H1 (cell line): ENCODE results near the gene SSTR5. TPM values are rescaled to one million over a fixed set of nuclear protein-coding genes. Genes with fewer than 3 reads are reported as not detected.

Source experiments
- CTCF ChIA-PET: fragments of 300-600 bp; sonication (Branson Sonifier 250); formaldehyde crosslinking; loops from one replicate; lab custom pipeline; 2021; ENCODE audit not compliant: partially characterized antibody; lab: Charles Lee
- POLR2A ChIA-PET: fragments of 300-600 bp; sonication (Branson Sonifier 250); formaldehyde crosslinking; loops from one replicate; lab custom pipeline; 2021; ENCODE audit warnings: inconsistent platforms; ENCODE audit not compliant: partially characterized antibody; lab: Charles Lee
- DNase-seq, 2 experiments: peaks; one replicate each; pipeline versions ENCODE4 v3.0.0 to v3.0.0-alpha.2; 2010 to 2022; ENCODE audit warnings: low spot score in 2 of 2, low read depth in 1 of 2, mixed read lengths in 1 of 2
- FAIRE-seq: peaks from 2 replicates; lab custom pipeline; 2011; peaks lifted over from hg19 to GRCh38; lab: Jason Lieb, UNC
- H2AFZ ChIP-seq: 2 replicates; pipeline ENCODE4 v1.8.1; 2012; ENCODE audit warnings: low read length, inconsistent platforms
- H2AK5ac ChIP-seq: 2 replicates; pipeline ENCODE4 v1.6.1; 2013; ENCODE audit warnings: low read depth, low read length
- H2BK120ac ChIP-seq: replicated peaks from 2 replicates; pipeline ENCODE3; 2013; ENCODE audit warnings: low read depth, low read length, inconsistent platforms
- H2BK12ac ChIP-seq: 2 replicates; pipeline ENCODE4 v1.6.1; 2013; ENCODE audit warnings: low read depth, low read length
- H2BK15ac ChIP-seq: 2 replicates; pipeline ENCODE4 v1.6.1; 2013; ENCODE audit warnings: low read length
- H2BK20ac ChIP-seq: 2 replicates; pipeline ENCODE4 v1.6.1; 2013; ENCODE audit warnings: low read length
- H2BK5ac ChIP-seq: 2 replicates; pipeline ENCODE4 v1.6.1; 2013; ENCODE audit warnings: low read depth, low read length
- H3K14ac ChIP-seq: 2 replicates; pipeline ENCODE4 v1.6.1; 2013; ENCODE audit warnings: inconsistent platforms; ENCODE audit not compliant: insufficient read length
- H3K18ac ChIP-seq: 2 replicates; pipeline ENCODE4 v1.6.1; 2013; ENCODE audit warnings: low read length; ENCODE audit errors: extremely low read depth
- H3K23ac ChIP-seq: 2 replicates; pipeline ENCODE4 v1.6.1; 2013; ENCODE audit warnings: inconsistent platforms; ENCODE audit not compliant: insufficient read length
- H3K23me2 ChIP-seq: 2 replicates; pipeline ENCODE4 v1.6.1; 2013; ENCODE audit warnings: low read depth, low read length
- H3K27ac ChIP-seq: 2 replicates; pipeline ENCODE4 v1.6.1; 2011; ENCODE audit warnings: low read depth, low read length, inconsistent platforms
- H3K27me3 ChIP-seq, 4 experiments: replicated peaks in 1 of 4; 1 replicate in 1 of 4; 2 replicates in 3 of 4; pipeline versions ENCODE4 v1.6.1 to v1.8.1; 2011 to 2013; ENCODE audit warnings: low read length in 3 of 4, mild to moderate bottlenecking in 3 of 4, inconsistent platforms in 2 of 4, mixed read lengths in 2 of 4, moderate library complexity in 1 of 4; ENCODE audit not compliant: control insufficient read depth in 3 of 4, insufficient read depth in 3 of 4; ENCODE audit errors: extremely low read depth in 1 of 4
- H3K36me3 ChIP-seq, 4 experiments: 2 replicates each; pipeline versions ENCODE4 v1.6.1 to v1.8.1; 2011 to 2013; ENCODE audit warnings: mild to moderate bottlenecking in 4 of 4, low read length in 3 of 4, moderate library complexity in 2 of 4, control low read depth in 1 of 4, inconsistent platforms in 1 of 4; ENCODE audit not compliant: insufficient read depth in 4 of 4, control insufficient read depth in 2 of 4
- H3K4ac ChIP-seq: replicated peaks from 2 replicates; pipeline ENCODE3; 2013; ENCODE audit warnings: low read length, low read depth, mixed read lengths, inconsistent platforms; ENCODE audit not compliant: insufficient read length
- H3K4me1 ChIP-seq, 4 experiments: replicated peaks in 1 of 4; 1 replicate in 1 of 4; 2 replicates in 3 of 4; pipeline versions ENCODE4 v1.6.1 to v1.8.1; 2011 to 2013; ENCODE audit warnings: low read length in 3 of 4, inconsistent platforms in 2 of 4, mixed read lengths in 1 of 4; ENCODE audit not compliant: insufficient read depth in 4 of 4, control insufficient read depth in 3 of 4
- H3K4me2 ChIP-seq, 2 experiments: 2 replicates each; pipeline versions ENCODE4 v1.6.1 to v1.8.1; 2011 to 2013; ENCODE audit warnings: low read depth in 2 of 2, low read length in 2 of 2, control low read depth in 1 of 2, inconsistent platforms in 1 of 2, mild to moderate bottlenecking in 1 of 2; ENCODE audit not compliant: insufficient read depth in 1 of 2
- H3K4me3 ChIP-seq, 4 experiments: fragments of 200-600, 300-600 bp in 1 of 4; sonication (generic), shearing (Covaris generic), sonication (Bioruptor Twin) in 1 of 4; 2 replicates each; pipeline versions ENCODE4 v1.5.1 to v1.8.1; 2011 to 2016; ENCODE audit warnings: low read length in 4 of 4, low read depth in 3 of 4, control low read depth in 2 of 4, inconsistent platforms in 2 of 4, mild to moderate bottlenecking in 2 of 4, mixed read lengths in 1 of 4, moderate library complexity in 1 of 4; ENCODE audit not compliant: insufficient read depth in 2 of 4; ENCODE audit errors: extremely low read depth in 1 of 4
- H3K56ac ChIP-seq: replicated peaks from 2 replicates; pipeline ENCODE3; 2013; ENCODE audit warnings: low read depth, mild to moderate bottlenecking, mixed read lengths, low read length, inconsistent platforms; ENCODE audit not compliant: insufficient read length
- H3K79me1 ChIP-seq: 2 replicates; pipeline ENCODE4 v1.6.1; 2013; ENCODE audit warnings: low read depth, low read length, control low read depth
- H3K79me2 ChIP-seq, 2 experiments: 2 replicates each; pipeline versions ENCODE4 v1.6.1 to v1.8.1; 2012 to 2013; ENCODE audit warnings: low read length in 2 of 2, mild to moderate bottlenecking in 2 of 2, inconsistent platforms in 1 of 2; ENCODE audit not compliant: insufficient read depth in 2 of 2, control insufficient read depth in 1 of 2
- H3K9ac ChIP-seq, 4 experiments: replicated peaks in 1 of 4; 1 replicate in 1 of 4; 2 replicates in 3 of 4; pipeline versions ENCODE4 v1.6.1 to v1.8.1; 2011 to 2013; ENCODE audit warnings: low read depth in 3 of 4, low read length in 3 of 4, control low read depth in 2 of 4, mild to moderate bottlenecking in 2 of 4, moderate library complexity in 2 of 4, inconsistent platforms in 1 of 4; ENCODE audit errors: extremely low read depth in 1 of 4
- H3K9me3 ChIP-seq, 2 experiments: 2 replicates each; pipeline versions ENCODE4 v1.6.1 to v1.8.1; 2012 to 2013; ENCODE audit warnings: mild to moderate bottlenecking in 2 of 2, moderate library complexity in 2 of 2, control low read depth in 1 of 2, inconsistent platforms in 1 of 2, low read depth in 1 of 2, low read length in 1 of 2, mixed read lengths in 1 of 2; ENCODE audit not compliant: insufficient read depth in 2 of 2
- H4K20me1 ChIP-seq, 2 experiments: replicated peaks in 1 of 2; 2 replicates each; pipeline versions ENCODE3 to v1.8.1; 2011 to 2013; ENCODE audit warnings: inconsistent platforms in 2 of 2, low read length in 2 of 2, mild to moderate bottlenecking in 1 of 2; ENCODE audit not compliant: insufficient read depth in 2 of 2, control insufficient read depth in 1 of 2
- H4K5ac ChIP-seq: 2 replicates; pipeline ENCODE4 v1.6.1; 2013; ENCODE audit warnings: low read length, low read depth, mixed read lengths, inconsistent platforms; ENCODE audit not compliant: insufficient read length
- H4K8ac ChIP-seq: 2 replicates; pipeline ENCODE4 v1.8.0; 2013; ENCODE audit warnings: mild to moderate bottlenecking, moderate library complexity, low read length, inconsistent platforms; ENCODE audit not compliant: insufficient read depth; ENCODE audit errors: extremely low read depth
- H4K91ac ChIP-seq: replicated peaks from 2 replicates; pipeline ENCODE3; 2013; ENCODE audit warnings: low read length, mixed read lengths, inconsistent platforms; ENCODE audit not compliant: insufficient read length
- EGR1 ChIP-seq: IDR thresholded peaks from 2 replicates; pipeline ENCODE4 v1.6.1; 2011; ENCODE audit warnings: low read depth, low read length, borderline replicate concordance
- HDAC2 ChIP-seq, 2 experiments: fragments of 300-600 bp in 1 of 2; sonication (generic) in 1 of 2; IDR thresholded peaks; 2 replicates each; pipeline ENCODE4 v1.6.1; 2011 to 2012; ENCODE audit warnings: low read depth in 2 of 2, low read length in 2 of 2, mild to moderate bottlenecking in 2 of 2, moderate library complexity in 2 of 2, borderline replicate concordance in 1 of 2, inconsistent platforms in 1 of 2
- KDM4A ChIP-seq: IDR thresholded peaks from one replicate; pipeline ENCODE4 v1.7.1; 2012; ENCODE audit warnings: low read depth, mild to moderate bottlenecking, moderate library complexity, low read length, inconsistent platforms; ENCODE audit not compliant: severe bottlenecking
- MAFK ChIP-seq: IDR thresholded peaks from 2 replicates; pipeline ENCODE4 v1.6.1; 2012; ENCODE audit warnings: low read depth, mild to moderate bottlenecking, improper control_type of control experiment, low read length
- PHF8 ChIP-seq: fragments of 200-600 bp; sonication (generic); conservative IDR thresholded peaks from 2 replicates; pipeline ENCODE4 v1.7.1; 2012; ENCODE audit warnings: low read depth, mild to moderate bottlenecking, inconsistent platforms, low read length, moderate library complexity
- SIN3A ChIP-seq, 2 experiments: IDR thresholded peaks in 1 of 2; conservative IDR thresholded peaks in 1 of 2; 2 replicates each; pipeline ENCODE4 v1.6.1; 2011 to 2012; ENCODE audit warnings: low read length in 2 of 2, improper control_type of control experiment in 1 of 2, low read depth in 1 of 2, mild to moderate bottlenecking in 1 of 2
- SIX5 ChIP-seq: IDR thresholded peaks from 2 replicates; pipeline ENCODE4 v1.6.1; 2011; ENCODE audit warnings: mild to moderate bottlenecking, low read depth, low read length
- SP2 ChIP-seq: IDR thresholded peaks from 2 replicates; pipeline ENCODE4 v1.6.1; 2012; ENCODE audit warnings: mild to moderate bottlenecking, low read length, inconsistent platforms
- TAF7 ChIP-seq: optimal IDR thresholded peaks from 2 replicates; pipeline ENCODE3; 2011; ENCODE audit warnings: low read depth, mild to moderate bottlenecking, inconsistent platforms, low read length, moderate library complexity, borderline replicate concordance
- TBP ChIP-seq: IDR thresholded peaks from 2 replicates; pipeline ENCODE4 v1.6.1; 2011; ENCODE audit warnings: low read depth, low read length, improper control_type of control experiment
- ZNF274 ChIP-seq: IDR thresholded peaks from 2 replicates; pipeline ENCODE4 v1.7.0; 2012; ENCODE audit warnings: low read length, borderline replicate concordance; ENCODE audit errors: extremely low read depth
- WGBS, 2 experiments: shearing (Covaris generic) in 1 of 2; methylation state at CpG; one replicate each; pipeline versions ENCODE4 v1.1.6 to v1.1.7; 2013 to 2015; ENCODE audit warnings: low lambda C conversion rate in 2 of 2, mixed read lengths in 2 of 2, inconsistent platforms in 1 of 2, low coverage in 1 of 2, missing lambda C conversion rate in 1 of 2; ENCODE audit not compliant: insufficient replicate concordance in 2 of 2, insufficient coverage in 1 of 2, insufficient read length in 1 of 2; ENCODE audit errors: extremely low coverage in 1 of 2, missing lambda C conversion rate in 1 of 2; 5-methylcytosine and 5-hydroxymethylcytosine counted together
- polyA plus RNA-seq, 7 experiments: library from polyadenylated mRNA; depleted of rRNA in 3 of 7; stranded (reverse) in 5 of 7; unstranded in 2 of 7; fragments of >200 nt in 5 of 7; fragments of 200-250 nt in 2 of 7; gene quantifications; 1 replicate in 5 of 7; 2 replicates in 1 of 7; 4 replicates in 1 of 7; pipeline versions ENCODE4 v1.2.1 to v1.2.3, GENCODE V29; 2011 to 2013; ENCODE audit warnings: missing spikeins in 2 of 7, mixed read lengths in 2 of 7
- total RNA-seq: library from RNA; stranded (reverse); fragmentation: NEBNext Ultra II Directional; extraction: Animal tissue kit (Norgen Biotek cat#: 25700); gene quantifications from 2 replicates; pipeline ENCODE4 v1.2.1, GENCODE V29; 2021
- TF ChIP-seq, protein P1 (sequence below): IDR thresholded peaks from 2 replicates; pipeline ENCODE4 v1.6.1; 2012; ENCODE audit warnings: inconsistent platforms
- TF ChIP-seq, protein P2 (sequence below): IDR thresholded peaks from 2 replicates; pipeline ENCODE4 v1.6.1; 2012; ENCODE audit warnings: inconsistent platforms

The SSTR5 gene
- total and polyA plus RNA-seq, 2 of the 8 experiments (the other 6 are each of a cell fraction or from before 2014, with no cell fraction given), result 0.56 to 0.60 TPM

DNA sequence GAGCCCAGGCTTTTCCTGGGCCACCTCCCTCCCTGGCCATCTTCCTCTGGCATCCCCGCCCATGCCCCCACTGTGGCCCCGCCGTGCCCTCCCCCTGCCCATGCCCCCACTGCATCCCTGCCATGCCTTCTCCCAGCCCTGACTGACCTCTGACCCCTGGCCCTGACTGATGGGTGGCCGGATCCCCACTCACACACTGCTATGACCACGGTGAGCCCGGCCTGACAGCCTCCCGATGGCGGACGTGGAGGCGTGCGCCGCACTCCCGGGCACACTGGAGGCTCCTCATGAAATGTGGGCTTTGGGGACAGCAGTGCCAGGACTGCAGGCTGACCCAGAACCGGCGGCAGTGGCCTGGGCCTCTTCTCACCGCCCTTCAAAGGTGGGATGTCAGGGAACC is 34.1 kb downstream of the SSTR5 start:
- Histone ChIP-seq H3K36me3 (no peaks in the 10 kb centered on the region), H3K79me2 (no peaks in the 10 kb centered on the region), H2BK5ac (no peak overlapping the region), H3K27me3 (peaks cover 0 to 12% (median 5%) of the 10 kb centered on the region in 4 experiments; a peak in 5 of 7 replicates), H3K9me3 (no peaks in the 10 kb centered on the region), H3K4me3 (no peak overlapping the region), H3K23me2 (peaks cover 4% of the 10 kb centered on the region; the same call in 1 of the 2 replicates), H2AFZ (no peak overlapping the region), H4K20me1 (peaks cover 0 to 1% of the 10 kb centered on the region in 2 experiments), H4K8ac (no peak overlapping the region; the same call in 1 of the 2 replicates), H3K4ac (no peak overlapping the region), H2AK5ac (no peak overlapping the region), H3K9ac (no peak overlapping the region), H2BK12ac (no peak overlapping the region), H3K18ac (no peak overlapping the region), H3K27ac (no peak overlapping the region), H2BK20ac (no peak overlapping the region), H3K14ac (no peak overlapping the region), H3K79me1 (no peaks in the 10 kb centered on the region), H3K56ac (no peak overlapping the region), H3K23ac (no peak overlapping the region), H4K91ac (no peak overlapping the region), H2BK15ac (no peak overlapping the region), H3K4me1 (peaks cover 0 to 12% (median 3%) of the 10 kb centered on the region in 4 experiments; a peak in 4 of 7 replicates), H4K5ac (no peak overlapping the region), H3K4me2 (no peak overlapping the region), H2BK120ac (no peak overlapping the region)
- POLR2A ChIA-PET, result no interaction called here
- DNase-seq, result no peak
- CTCF ChIA-PET, result interaction anchor here (1.0 to 2.6 kb wide), 5 partner anchors 17 to 87 kb away, joined by 3 to 12 read pairs (median 6); no protein-coding TSS in a partner anchor
- no peak for FAIRE-seq
- WGBS, 2 experiments, result 87% methylated on average over 13 of the region's 16 CpGs; no CpG with 5 or more reads in 1 of the 2 experiments
- TF ChIP-seq, protein P1, sequence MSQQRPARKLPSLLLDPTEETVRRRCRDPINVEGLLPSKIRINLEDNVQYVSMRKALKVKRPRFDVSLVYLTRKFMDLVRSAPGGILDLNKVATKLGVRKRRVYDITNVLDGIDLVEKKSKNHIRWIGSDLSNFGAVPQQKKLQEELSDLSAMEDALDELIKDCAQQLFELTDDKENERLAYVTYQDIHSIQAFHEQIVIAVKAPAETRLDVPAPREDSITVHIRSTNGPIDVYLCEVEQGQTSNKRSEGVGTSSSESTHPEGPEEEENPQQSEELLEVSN, result no peak
- no peak for TF ChIP-seq MAFK
- no peak for TF ChIP-seq TBP
- TF ChIP-seq PHF8, result no peak
- TF ChIP-seq SIN3A (conservative IDR thresholded peaks at IDR 0.05 in 1 of 2, IDR thresholded peaks at IDR 0.05 in 1 of 2; ENCODE audit: low read depth in 1 of 2, low read length in 2 of 2), result no peak
- TF ChIP-seq, protein P2, sequence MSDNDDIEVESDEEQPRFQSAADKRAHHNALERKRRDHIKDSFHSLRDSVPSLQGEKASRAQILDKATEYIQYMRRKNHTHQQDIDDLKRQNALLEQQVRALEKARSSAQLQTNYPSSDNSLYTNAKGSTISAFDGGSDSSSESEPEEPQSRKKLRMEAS, result no peak
- TF ChIP-seq EGR1, result no peak
- no peak for TF ChIP-seq HDAC2 (IDR thresholded peaks at IDR 0.05; ENCODE audit: borderline replicate concordance in 1 of 2, low read depth in 2 of 2, low read length in 2 of 2)
- no peak for TF ChIP-seq TAF7
- TF ChIP-seq ZNF274, result no peak
- TF ChIP-seq KDM4A, result no peak
- no peak for TF ChIP-seq SP2
- TF ChIP-seq SIX5, result no peak
